Measurements from ENCODE around the gene UAP1.

The UAP1 gene

GRCh38 chr1:162561616-162562469, at the start of gene UAP1:
UAP1 (plus strand) TSS chr1:162561722; CDS start chr1:162566069, 4,347 bp downstream.
- DNase-seq, result no peak

GRCh38 chr1:162527314-162527713, 34.2 kb upstream of the UAP1 start:
- no peak for DNase-seq

GRCh38 chr1:162530307-162530987, 31.1 kb upstream of the UAP1 start:
- DNase-seq, result no peak

- no peak for DNase-seq
These were observed 30.6 kb upstream of the UAP1 start for GRCh38 chr1:162530988-162531319.

GRCh38 chr1:162535501-162535900, 26.0 kb upstream of the UAP1 start:
- no peak for DNase-seq

- no peak for DNase-seq
These were observed 25.0 kb upstream of the UAP1 start for GRCh38 chr1:162536511-162536910.

- DNase-seq, result no peak
These were observed 24.3 kb upstream of the UAP1 start for GRCh38 chr1:162537216-162537615.

GRCh38 chr1:162538815-162539431, 22.6 kb upstream of the UAP1 start:
- DNase-seq, result no peak

- no peak for DNase-seq
These were observed 19.8 kb upstream of the UAP1 start for GRCh38 chr1:162541619-162542141.

- DNase-seq, result no peak
These were observed 18.3 kb upstream of the UAP1 start for GRCh38 chr1:162543228-162543627.

- DNase-seq, result no peak
These were observed 13.4 kb upstream of the UAP1 start for GRCh38 chr1:162548170-162548569.

GRCh38 chr1:162549001-162549400, 12.5 kb upstream of the UAP1 start:
- DNase-seq, result no peak

GRCh38 chr1:162550925-162551324, 10.6 kb upstream of the UAP1 start:
- DNase-seq, result no peak

GRCh38 chr1:162551969-162552683, 9.4 kb upstream of the UAP1 start:
- no peak for DNase-seq

- DNase-seq, result no peak
These were observed 8.8 kb upstream of the UAP1 start for GRCh38 chr1:162552684-162553252.

GRCh38 chr1:162554258-162554657, 7.3 kb upstream of the UAP1 start:
- no peak for DNase-seq

- no peak for DNase-seq
These were observed 4.0 kb upstream of the UAP1 start for GRCh38 chr1:162557536-162557935.

GRCh38 chr1:162560303-162561036, 1.1 kb upstream of the UAP1 start:
- no peak for DNase-seq

GRCh38 chr1:162561037-162561615, 396 bp upstream of the UAP1 start:
- peak; percentile 96 for DNase-seq

- DNase-seq, result no peak
These were observed 927 bp downstream of the UAP1 start for GRCh38 chr1:162562470-162562828.

- no peak for DNase-seq
These were observed 3.3 kb downstream of the UAP1 start for GRCh38 chr1:162564762-162565218.

GRCh38 chr1:162565460-162565859, 3.9 kb downstream of the UAP1 start:
- no peak for DNase-seq

All from GOT3 (cell line).